GM12865 (cell line): ENCODE measurements around the gene REV3L.

ENCODE experiments used
- DNase-seq: peaks from one replicate; pipeline ENCODE4 v3.0.0; 2010; ENCODE audit warnings: low read depth
- H3K4me3 ChIP-seq: 2 replicates; pipeline ENCODE4 v1.5.1; 2011; ENCODE audit warnings: mild to moderate bottlenecking, low read depth, low read length, control low read depth
- CTCF ChIP-seq: IDR thresholded peaks from 2 replicates; pipeline ENCODE4 v1.5.1; 2011; ENCODE audit warnings: low read length, control low read depth, low read depth, inconsistent platforms; ENCODE audit not compliant: insufficient read depth; ENCODE audit errors: missing control alignments

Gene REV3L

GRCh38 chr6:111482959-111483735, at the start of gene REV3L:
TSS of gene REV3L (minus strand) at chr6:111483218. CDS start at chr6:111482888, 330 bp downstream.
- peak; percentile 95 for DNase-seq
- TF ChIP-seq CTCF = no peak
- H3K4me3 ChIP-seq = peak within 1 kb of the TSS; percentile 95

DNA sequence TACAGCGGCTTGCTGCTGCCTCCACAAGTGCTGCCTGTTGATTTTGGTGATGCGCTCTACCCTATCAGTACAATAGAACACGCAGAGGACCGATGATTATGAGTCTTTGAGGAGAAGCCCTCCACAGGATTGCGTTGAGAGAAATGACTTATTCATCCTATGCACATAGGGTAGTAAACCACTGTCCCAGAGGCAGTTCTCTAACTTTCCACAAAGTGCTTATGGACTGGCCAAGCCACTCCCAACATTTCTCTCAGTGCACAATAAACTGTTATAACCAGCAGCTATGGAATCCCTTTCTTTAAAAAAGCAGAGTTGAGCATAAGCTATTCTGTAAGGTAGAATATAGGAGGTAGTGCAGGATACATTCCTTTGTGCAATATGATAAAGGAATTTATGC, 48.2 kb upstream of the REV3L start:
- no peak for DNase-seq
- H3K4me3 ChIP-seq = no peak overlapping the region
- no peak for TF ChIP-seq CTCF

DNA sequence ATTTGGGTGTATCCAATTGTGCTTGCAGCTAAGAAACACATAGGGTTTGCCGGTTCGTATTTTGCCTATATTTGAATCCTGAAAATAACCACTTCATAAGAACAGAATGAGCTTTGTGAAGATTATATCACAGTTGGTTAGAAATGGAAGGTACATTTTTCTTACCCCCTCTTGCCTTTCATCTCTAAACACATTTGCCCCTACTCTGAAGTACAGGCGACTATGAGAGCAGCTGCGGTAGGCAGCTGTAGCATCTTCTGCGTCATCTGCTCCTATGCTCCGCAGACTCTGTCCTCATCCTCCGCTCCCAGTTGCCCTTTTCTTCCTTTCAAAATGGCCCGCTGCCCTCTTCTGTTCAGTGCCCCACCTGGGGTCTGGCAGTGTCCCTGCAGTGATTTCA, 47.6 kb upstream of the REV3L start:
- TF ChIP-seq CTCF = no peak
- no peak for DNase-seq
- no peak overlapping the region for H3K4me3 ChIP-seq

DNA sequence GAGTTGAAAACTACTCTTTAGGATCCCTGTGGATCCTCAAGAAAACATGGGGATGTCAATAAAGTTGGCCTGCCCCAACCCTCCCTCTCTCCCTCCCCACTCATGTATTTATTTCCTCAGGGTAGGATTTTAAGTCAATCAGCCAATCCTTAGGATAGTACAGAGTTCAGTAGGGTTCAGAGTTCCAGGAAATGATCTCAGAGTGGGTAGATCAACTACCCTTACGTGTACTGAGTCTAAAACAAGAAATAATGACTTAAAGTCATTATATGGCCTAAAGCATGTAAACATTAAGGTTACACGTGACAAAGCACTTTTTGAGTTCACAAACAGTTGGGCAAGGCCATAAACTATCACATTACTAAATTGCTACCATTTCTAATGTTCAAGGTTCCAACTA, 47.2 kb upstream of the REV3L start:
- DNase-seq = no peak
- TF ChIP-seq CTCF = no peak
- no peak overlapping the region for H3K4me3 ChIP-seq

DNA sequence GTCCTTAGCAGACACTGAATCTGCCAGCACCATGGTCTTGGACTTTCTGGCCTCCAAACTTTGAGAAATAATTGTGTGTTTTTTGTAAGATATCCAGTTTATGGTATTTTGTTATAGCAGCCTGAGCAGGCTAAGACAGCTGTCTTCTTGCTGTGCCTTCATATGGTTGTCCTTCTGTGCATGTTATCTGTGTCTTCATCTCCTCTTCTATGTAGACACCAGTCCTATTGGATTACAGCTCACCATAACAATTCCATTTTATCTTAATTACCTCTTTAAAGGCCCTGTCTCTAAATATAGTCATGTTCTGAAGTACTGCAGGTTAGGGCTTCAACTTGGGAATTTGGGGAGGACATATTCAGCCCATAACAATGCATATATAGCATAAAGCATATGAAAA, 44.3 kb upstream of the REV3L start:
- TF ChIP-seq CTCF = no peak
- H3K4me3 ChIP-seq = no peak overlapping the region
- no peak for DNase-seq

DNA sequence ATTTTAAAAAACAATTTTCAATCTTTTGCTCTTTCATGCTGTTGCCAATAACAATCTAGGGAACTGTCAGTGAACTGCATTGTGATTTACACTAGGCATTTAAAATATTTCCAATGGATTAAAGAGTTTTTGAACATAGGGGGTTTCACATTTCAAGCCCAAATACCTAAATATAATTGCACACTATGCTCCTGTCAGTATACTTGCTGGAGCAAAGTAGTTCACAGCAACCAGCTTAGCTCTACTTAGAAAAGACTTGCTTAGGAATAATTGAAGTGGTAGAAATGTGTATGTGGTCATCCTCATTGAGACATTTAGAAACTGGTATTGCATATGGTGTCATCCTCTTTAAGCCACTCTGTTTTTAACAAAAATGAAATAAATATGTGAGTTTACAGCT, 41.7 kb upstream of the REV3L start:
- H3K4me3 ChIP-seq = no peak overlapping the region
- TF ChIP-seq CTCF = no peak
- no peak for DNase-seq

DNA sequence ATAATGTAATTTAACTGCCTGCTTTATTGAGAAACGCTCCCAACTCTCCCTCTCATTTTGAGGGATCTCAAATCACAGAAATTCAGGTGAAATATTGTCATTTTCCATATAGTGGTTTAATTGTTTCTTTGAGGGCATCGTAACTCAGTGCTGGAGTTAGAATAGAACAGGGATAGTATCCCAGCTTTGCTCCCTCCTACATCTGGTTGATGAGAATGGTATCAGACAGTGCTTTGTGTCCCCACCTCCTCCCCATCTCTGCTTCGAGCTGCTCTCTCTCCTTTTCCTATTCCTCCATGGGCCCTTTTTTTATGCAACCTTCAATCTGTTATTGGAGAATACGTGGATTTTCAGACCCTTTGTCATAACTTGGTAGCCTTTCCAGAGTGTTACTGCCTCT, 41.2 kb upstream of the REV3L start:
- no peak overlapping the region for H3K4me3 ChIP-seq
- no peak for TF ChIP-seq CTCF
- no peak for DNase-seq
